GM21825 (cell line): ENCODE results near the gene ZDHHC7.

Experiments used
- ATAC-seq: cut with Tn5 transposase; IDR thresholded peaks from one replicate; pipeline ENCODE4 v1.9.1; 2021; ENCODE audit warnings: mild to moderate bottlenecking, moderate library complexity; ENCODE audit not compliant: unreplicated experiment

The ZDHHC7 gene

GRCh38 chr16:84925092-84925772, 86.1 kb downstream of the ZDHHC7 start:
- ATAC-seq = no peak

GRCh38 chr16:84924331-84925091, 86.8 kb downstream of the ZDHHC7 start:
- no peak for ATAC-seq
